ENCODE measurements around the gene KHNYN.

The KHNYN gene

DNA sequence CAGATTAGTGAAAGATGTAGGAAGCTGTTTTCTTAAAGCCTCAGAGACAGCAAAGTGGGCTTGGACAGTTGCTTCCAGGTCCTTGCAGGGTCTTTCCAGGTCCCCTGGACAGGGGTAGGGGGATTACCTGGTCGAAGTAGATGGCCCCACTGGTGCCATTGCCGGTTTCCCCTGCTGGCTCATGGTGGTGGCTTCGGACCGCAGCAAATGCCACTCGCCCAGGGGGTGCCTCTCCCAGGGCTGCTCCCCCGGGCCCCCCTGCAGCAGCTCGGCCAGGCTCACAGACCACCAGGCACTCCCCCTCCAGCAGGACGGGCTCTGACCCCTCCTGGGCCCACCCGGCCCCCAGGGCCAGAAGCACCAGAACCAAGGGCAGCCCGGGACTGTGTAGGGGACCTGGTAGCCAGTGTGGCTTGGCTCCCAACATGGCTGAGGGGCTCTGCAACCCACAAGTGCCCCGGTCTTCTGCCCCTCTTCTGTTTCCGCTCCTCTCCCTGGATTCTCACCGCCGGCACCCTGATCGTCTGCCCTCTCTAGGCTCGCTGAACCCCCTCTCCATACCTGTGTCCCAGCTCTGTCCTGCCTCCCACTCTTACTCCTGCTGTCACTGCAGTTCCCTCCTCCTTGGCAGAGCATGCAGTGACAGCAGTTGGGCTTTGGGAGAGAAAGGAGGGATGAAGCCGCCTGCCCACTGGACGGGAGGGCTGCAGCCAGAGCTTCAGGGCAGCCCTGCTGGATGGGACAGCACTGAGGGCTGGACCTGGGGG, 943 bp upstream of the KHNYN start:
- TF ChIP-seq SPI1 (IDR thresholded peaks at IDR 0.05; ENCODE audit: low read depth, low read length) (no peak), TAF1 (IDR thresholded peaks at IDR 0.05; ENCODE audit: low read depth, low read length) (no peak)
- DNase-seq (ENCODE audit: insufficient read length, low spot score) = no peak
- no peak for FAIRE-seq

DNA sequence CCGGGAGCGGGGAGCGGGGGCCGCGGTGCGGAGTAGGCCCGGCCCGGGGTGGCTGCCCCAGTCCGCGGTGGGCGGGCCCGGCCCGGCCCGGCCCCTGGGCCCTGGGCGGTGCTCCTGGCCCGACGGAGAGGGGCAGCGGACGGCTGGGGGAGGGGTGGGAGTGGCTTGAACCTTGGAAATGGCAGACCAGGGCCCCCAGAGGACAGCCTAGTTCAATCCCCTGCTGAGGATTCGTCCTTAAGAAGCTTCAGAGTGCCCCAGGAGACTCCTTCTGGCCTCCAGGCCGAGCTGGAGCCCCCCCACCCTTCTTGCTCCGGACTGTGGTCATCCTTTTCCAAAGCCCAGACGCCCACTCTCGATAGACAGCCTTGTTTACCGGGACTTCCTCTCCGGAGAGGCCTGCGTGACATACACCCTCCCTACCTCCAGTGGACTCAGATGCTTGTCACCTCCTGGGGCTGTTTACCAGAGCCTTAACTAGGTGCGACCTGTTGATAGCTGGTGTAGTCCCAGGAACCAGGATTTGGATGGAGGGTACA, 458 bp downstream of the KHNYN start:
- no peak for FAIRE-seq
- DNase-seq (ENCODE audit: insufficient read length, low spot score) = peak; percentile 72
- TF ChIP-seq PAX5 (IDR thresholded peaks at IDR 0.05; ENCODE audit: insufficient read depth, low read length, severe bottlenecking) (no peak), SPI1 (IDR thresholded peaks at IDR 0.05; ENCODE audit: low read depth, low read length) (peak; percentile 62)

DNA sequence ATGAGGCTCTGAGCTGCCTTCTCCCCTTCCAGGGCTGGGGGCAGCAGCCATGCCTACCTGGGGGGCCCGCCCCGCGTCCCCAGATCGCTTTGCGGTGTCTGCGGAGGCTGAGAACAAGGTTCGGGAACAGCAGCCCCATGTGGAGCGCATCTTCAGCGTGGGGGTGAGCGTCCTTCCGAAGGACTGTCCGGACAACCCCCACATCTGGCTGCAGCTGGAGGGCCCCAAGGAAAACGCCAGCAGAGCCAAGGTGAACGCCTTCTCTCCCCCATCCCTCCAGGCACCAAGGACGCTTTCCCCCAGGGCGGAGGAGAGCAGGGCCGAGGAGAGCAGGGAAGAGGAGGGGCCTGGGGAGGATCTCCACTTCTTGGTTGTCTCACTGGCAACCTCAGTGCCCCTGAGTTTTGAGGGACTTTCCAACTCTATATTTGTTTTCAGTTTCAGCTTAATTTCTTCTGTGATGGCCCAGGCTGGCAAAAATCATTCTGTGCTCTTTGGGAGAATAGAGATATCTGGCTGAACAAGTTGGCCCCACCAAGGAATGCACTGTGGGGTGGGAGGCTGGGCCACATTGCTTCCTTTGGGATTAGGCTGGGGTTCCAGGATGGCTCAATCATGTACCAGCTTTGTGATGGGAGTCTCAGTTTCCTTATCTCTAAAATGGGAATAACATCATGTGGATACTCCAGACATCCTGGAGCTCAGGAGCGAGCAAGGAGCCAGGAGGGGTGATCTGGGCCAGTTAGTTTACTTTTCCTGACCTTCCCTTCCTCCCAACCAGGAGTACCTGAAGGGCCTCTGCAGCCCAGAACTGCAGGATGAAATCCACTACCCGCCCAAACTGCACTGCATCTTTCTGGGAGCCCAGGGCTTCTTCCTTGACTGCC, 1.2 kb downstream of the KHNYN start:
- DNase-seq (ENCODE audit: insufficient read length, low spot score) (peak; percentile 55), FAIRE-seq (peak; percentile 68)
- TF ChIP-seq PAX5 (IDR thresholded peaks at IDR 0.05; ENCODE audit: insufficient read depth, low read length, severe bottlenecking) = no peak
- TF ChIP-seq SPI1 (IDR thresholded peaks at IDR 0.05; ENCODE audit: low read depth, low read length) = no peak
- peak; percentile 54; the same call in 1 of the 2 replicates for TF ChIP-seq POLR2A (IDR thresholded peaks at IDR 0.05; ENCODE audit: low read depth, low read length)
- no peak for TF ChIP-seq POU2F2 (IDR thresholded peaks at IDR 0.05; ENCODE audit: low read depth, low read length)
- peak; percentile 12; the same call in 1 of the 2 replicates for TF ChIP-seq POLR2AphosphoS5 (IDR thresholded peaks at IDR 0.05; ENCODE audit: low read depth, low read length)
- 0 out of 2 replicates have a peak, but pooled peaks have one; percentile 33 for TF ChIP-seq TAF1 (IDR thresholded peaks at IDR 0.05; ENCODE audit: low read depth, low read length)

DNA sequence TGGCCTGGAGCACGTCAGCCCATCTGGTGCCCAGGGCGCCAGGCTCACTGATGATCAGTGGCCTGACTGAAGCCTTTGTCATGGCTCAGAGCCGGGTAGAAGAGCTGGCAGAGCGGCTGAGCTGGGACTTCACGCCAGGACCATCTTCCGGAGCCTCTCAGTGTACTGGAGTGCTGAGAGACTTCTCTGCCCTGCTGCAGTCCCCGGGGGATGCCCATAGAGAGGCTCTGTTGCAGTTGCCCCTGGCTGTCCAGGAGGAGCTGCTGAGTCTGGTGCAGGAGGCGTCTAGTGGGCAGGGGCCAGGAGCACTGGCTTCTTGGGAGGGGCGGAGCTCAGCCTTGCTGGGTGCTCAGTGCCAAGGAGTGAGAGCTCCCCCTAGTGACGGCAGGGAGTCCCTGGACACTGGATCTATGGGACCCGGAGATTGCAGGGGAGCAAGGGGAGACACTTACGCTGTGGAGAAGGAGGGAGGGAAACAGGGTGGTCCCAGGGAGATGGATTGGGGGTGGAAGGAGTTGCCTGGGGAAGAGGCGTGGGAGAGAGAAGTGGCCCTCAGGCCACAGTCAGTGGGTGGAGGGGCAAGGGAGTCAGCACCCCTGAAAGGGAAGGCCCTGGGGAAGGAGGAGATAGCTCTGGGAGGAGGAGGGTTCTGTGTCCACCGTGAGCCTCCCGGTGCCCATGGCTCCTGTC, 2.0 kb downstream of the KHNYN start:
- TF ChIP-seq POLR2A (IDR thresholded peaks at IDR 0.05; ENCODE audit: low read depth, low read length) (no peak; the same call in 1 of the 2 replicates), TAF1 (IDR thresholded peaks at IDR 0.05; ENCODE audit: low read depth, low read length) (no peak), SPI1 (IDR thresholded peaks at IDR 0.05; ENCODE audit: low read depth, low read length) (no peak), POU2F2 (IDR thresholded peaks at IDR 0.05; ENCODE audit: low read depth, low read length) (no peak), PAX5 (IDR thresholded peaks at IDR 0.05; ENCODE audit: insufficient read depth, low read length, severe bottlenecking) (no peak), POLR2AphosphoS5 (IDR thresholded peaks at IDR 0.05; ENCODE audit: low read depth, low read length) (no peak; the same call in 1 of the 2 replicates)
- DNase-seq (ENCODE audit: insufficient read length, low spot score) (peak; percentile 89), FAIRE-seq (peak; percentile 74)

DNA sequence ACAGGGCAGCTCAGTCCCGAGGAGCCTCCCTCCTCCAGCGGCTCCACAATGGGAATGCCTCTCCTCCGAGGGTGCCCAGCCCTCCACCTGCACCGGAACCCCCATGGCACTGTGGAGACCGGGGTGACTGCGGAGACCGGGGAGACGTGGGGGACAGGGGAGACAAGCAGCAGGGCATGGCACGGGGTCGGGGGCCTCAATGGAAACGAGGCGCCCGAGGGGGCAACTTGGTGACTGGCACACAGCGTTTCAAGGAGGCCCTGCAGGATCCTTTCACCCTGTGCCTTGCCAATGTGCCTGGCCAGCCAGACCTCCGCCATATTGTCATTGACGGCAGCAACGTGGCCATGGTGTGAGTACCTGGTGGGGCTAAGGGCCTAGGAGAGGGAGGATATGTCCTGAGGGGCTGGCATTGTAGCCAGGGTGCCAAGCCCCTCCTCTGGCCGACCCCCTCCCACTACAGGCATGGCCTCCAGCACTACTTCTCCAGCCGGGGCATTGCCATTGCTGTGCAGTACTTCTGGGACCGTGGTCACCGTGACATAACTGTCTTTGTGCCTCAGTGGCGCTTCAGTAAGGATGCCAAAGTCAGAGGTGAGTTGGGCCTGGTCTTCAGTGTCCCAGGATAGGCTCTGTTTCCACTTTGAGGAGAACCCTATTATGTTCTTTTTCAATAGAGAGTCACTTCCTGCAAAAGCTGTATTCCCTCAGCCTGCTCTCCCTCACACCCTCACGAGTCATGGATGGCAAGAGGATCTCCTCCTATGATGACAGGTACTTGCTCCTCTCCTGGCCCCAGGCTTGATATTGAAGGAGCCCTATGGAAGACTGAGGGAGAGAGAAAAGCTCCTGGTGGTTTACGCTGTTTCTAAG, 2.7 kb downstream of the KHNYN start:
- TF ChIP-seq SPI1 (IDR thresholded peaks at IDR 0.05; ENCODE audit: low read depth, low read length) (no peak), POLR2AphosphoS5 (IDR thresholded peaks at IDR 0.05; ENCODE audit: low read depth, low read length) (0 out of 2 replicates have a peak, but pooled peaks have one; percentile 24), PAX5 (IDR thresholded peaks at IDR 0.05; ENCODE audit: insufficient read depth, low read length, severe bottlenecking) (no peak)
- no peak for FAIRE-seq

DNA sequence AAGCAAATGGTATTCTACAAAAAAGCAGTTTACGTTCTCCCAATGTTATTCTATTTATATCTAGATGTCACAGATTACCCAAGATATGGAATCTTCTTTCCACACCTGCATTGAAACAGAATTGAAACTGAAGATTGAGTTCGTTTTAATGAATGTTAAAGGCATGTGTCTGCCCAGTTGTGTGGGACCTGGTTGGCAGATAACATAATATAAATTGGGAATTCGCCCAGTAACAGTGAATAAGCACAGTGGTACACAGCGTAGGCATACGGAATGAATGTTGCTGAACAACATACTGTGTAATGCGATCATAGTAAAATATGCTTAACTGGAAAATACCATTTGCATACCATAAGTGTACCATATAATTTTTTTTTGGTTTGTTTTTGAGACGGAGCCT, 4.3 kb downstream of the KHNYN start:
- DNase-seq (ENCODE audit: insufficient read length, low spot score) (no peak), FAIRE-seq (no peak)
- no peak for TF ChIP-seq TAF1 (IDR thresholded peaks at IDR 0.05; ENCODE audit: low read depth, low read length)

More for the DNA sequence above, 2.7 kb downstream of the KHNYN start:
- no peak for DNase-seq (ENCODE audit: insufficient read length, low spot score)

DNA sequence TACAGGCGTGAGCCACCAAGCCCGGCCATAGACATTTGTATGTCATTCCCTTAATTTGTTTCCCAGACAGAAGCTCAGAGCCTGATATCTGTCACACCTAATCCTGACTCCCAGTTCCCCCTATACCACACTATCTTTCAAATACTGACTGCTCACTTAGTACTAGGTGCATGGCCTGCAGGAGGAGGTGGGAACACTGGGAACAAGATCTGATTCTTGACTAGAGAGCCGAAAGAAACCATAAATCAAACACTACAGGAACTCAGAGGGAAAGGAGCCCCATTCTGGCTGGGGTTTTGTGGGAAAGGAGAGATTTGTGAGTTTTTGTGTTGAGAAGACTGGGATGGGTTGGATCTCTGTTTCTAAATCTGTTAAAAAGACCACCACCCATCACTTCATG, 4.9 kb downstream of the KHNYN start:
- FAIRE-seq = no peak
- DNase-seq (ENCODE audit: insufficient read length, low spot score) = no peak
- TF ChIP-seq TAF1 (IDR thresholded peaks at IDR 0.05; ENCODE audit: low read depth, low read length) (no peak), SPI1 (IDR thresholded peaks at IDR 0.05; ENCODE audit: low read depth, low read length) (no peak), POLR2AphosphoS5 (IDR thresholded peaks at IDR 0.05; ENCODE audit: low read depth, low read length) (no peak), POLR2A (IDR thresholded peaks at IDR 0.05; ENCODE audit: low read depth, low read length) (no peak), POU2F2 (IDR thresholded peaks at IDR 0.05; ENCODE audit: low read depth, low read length) (no peak), PAX5 (IDR thresholded peaks at IDR 0.05; ENCODE audit: insufficient read depth, low read length, severe bottlenecking) (no peak)

DNA sequence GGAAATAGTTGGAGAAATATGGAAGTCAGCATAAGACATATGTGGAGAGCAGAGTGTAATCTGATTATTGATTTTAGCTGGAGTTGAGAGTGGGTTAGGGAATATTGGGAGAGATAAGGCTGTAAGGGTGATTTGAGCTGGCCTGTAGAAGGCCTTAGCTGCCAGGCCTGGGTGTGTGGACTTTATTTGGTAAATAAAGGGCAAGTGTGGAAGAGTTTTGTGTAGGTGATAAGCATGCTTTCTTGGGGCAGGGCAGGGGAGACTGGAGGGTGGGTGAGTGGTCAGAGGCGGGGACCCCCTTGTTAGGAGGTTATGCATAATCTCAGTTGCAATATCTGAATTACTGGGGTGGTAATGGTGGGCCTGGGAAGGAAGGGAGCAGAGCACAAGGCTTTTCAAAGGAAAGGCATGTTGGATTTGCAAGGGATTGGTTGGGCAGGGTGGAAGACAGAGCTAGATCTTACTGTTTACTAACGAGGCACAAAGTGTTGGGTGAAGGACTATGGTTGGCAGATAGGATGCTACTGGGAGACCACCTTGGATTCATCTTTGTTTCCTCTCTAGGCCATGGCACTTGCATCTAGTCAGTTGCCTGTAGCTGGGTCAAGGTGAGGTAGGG, 5.5 kb downstream of the KHNYN start:
- TF ChIP-seq SPI1 (IDR thresholded peaks at IDR 0.05; ENCODE audit: low read depth, low read length) (no peak), POLR2AphosphoS5 (IDR thresholded peaks at IDR 0.05; ENCODE audit: low read depth, low read length) (0 out of 2 replicates have a peak, but pooled peaks have one; percentile 43), POLR2A (IDR thresholded peaks at IDR 0.05; ENCODE audit: low read depth, low read length) (peak; percentile 54; the same call in 1 of the 2 replicates)
- no peak for FAIRE-seq
- DNase-seq (ENCODE audit: insufficient read length, low spot score) = no peak

DNA sequence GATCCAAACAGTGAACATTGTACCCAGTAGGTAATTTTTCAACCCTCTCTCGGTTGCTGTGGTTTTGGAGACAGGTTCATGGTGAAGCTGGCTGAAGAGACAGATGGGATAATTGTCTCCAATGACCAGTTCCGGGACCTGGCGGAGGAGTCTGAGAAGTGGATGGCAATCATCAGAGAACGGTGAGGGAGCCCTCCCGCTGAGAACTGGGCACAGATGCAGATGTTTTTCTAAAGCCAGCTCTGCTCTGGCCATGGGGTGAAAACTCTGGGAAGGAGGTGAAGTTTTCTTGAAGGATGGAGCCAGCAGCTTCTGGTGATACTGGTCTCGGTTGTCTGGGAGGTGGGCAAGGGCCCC, 6.2 kb downstream of the KHNYN start:
- TF ChIP-seq SPI1 (IDR thresholded peaks at IDR 0.05; ENCODE audit: low read depth, low read length) (no peak), POU2F2 (IDR thresholded peaks at IDR 0.05; ENCODE audit: low read depth, low read length) (no peak), POLR2AphosphoS5 (IDR thresholded peaks at IDR 0.05; ENCODE audit: low read depth, low read length) (no peak), TAF1 (IDR thresholded peaks at IDR 0.05; ENCODE audit: low read depth, low read length) (no peak), PAX5 (IDR thresholded peaks at IDR 0.05; ENCODE audit: insufficient read depth, low read length, severe bottlenecking) (no peak), POLR2A (IDR thresholded peaks at IDR 0.05; ENCODE audit: low read depth, low read length) (no peak)
- DNase-seq (ENCODE audit: insufficient read length, low spot score) (no peak), FAIRE-seq (no peak)
